Stimulated activated CD8-positive, alpha-beta memory T cell treated with anti-CD3 and anti-CD28 coated beads, Interleukin-2, amount 100 ng/mL, for 48 hours (primary cell): ENCODE measurements around the gene ZNF273.

ENCODE experiments used
- DNase-seq, 2 donors: peaks; one replicate each; pipeline ENCODE4 v3.0.0-alpha.2; 2020; ENCODE audit warnings: low read depth in 2 of 2

Gene ZNF273

DNA sequence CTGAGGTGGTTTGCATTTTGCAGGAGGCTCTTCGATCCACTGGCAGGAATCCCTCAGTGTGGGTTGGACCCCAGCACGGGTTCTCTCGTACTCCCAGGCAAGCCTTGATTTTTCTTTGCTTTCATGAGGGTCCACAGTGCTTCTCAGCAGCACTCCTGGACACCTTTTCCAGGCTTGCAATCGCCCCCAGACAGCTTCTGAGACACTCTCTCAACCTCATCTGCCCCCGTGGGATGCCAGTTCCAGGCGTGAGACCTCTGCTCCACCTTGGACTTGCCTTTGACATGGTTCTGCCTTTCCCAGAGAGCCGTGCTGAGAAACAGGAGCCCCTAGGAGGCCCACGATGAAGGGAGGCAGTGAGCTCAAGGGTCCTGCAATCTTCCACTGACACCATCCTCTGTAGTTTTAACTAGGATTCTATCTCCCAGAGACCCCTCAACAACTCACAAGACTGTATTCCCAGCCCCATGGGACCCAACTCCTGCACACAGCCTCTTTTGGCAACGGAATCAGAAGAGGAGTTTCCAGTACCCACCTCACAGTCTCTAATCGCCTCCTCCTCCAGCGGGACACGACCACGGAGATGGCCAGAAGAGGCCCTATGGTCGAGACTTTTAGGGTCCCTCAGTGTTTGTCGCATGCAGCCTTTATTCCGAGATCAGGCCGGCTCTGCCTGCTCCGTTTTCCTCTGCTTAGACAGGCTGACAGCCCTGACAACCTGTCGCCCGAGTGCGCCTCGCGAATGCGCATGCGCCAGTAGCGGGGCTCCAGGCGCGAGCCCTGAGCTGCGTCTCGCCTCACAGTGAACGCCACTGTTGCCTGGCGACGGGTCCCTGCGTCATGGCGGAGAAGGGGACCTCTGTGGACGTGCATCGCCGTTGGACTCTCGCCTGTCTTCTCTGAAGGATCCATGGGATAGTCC is 26.0 kb upstream of the ZNF273 start:
- DNase-seq: peak; percentile 49 to 62

DNA sequence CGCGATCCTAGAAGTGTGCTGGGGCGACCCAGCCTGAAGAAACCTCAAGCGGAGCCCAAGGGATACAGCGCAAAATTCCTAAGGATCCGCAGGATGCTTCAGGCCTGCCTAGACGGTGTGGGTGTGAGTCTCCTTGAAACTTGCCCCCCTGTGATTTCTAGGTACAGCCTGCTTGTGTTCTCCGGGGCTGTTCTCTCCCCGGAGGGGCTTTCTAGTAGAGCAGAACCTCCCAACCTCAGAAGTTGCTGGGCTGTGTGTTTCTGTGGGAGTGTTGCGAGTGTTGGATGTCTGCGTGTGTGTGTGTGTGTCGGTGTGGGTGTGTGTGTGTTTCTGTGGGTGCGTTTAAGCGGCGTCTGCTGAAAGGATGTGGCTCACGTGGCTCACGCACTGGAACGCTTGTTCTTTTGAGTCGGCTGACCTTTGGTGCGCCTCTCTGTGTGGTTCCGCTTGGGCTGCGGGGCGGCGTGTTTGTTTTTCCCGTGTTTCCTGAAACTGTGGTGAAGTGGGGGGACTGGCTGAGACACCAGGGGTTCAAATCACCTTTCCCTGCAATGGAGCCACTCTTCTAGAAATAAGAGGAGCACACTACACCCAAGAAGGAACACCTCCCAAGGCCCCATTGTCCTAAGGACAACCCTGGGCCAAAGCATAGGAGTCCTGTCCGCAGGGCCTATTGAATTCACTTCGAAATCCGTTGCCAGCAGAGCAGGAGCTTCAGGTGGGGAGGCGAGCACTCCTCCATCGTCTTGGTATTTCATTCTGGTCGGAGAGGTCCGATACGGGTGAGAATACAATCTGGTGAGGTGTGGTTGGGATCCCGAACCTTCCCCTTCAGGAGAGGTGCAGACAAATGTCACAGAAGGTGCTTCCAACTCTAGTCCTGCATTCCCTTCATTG is 25.1 kb upstream of the ZNF273 start:
- DNase-seq: no peak

DNA sequence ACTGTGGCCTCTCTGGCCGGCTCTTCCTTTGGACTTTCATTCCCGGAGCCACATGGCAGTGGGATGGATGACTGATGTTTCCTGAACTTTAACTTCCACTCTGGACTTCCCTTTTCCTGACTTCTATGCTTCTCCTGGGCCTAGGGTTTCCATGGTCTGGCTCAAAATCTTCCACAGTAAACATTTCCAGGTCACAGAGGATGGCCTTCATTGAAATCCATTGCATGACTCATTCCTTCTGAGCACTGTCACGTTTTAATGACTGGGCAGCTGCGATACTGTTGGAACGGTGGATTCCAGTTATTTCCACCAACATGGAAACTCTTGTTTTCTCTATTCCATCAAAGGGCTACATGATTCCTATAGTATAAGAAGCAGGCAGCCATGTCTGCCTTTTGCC is 24.4 kb upstream of the ZNF273 start:
- DNase-seq: no peak

DNA sequence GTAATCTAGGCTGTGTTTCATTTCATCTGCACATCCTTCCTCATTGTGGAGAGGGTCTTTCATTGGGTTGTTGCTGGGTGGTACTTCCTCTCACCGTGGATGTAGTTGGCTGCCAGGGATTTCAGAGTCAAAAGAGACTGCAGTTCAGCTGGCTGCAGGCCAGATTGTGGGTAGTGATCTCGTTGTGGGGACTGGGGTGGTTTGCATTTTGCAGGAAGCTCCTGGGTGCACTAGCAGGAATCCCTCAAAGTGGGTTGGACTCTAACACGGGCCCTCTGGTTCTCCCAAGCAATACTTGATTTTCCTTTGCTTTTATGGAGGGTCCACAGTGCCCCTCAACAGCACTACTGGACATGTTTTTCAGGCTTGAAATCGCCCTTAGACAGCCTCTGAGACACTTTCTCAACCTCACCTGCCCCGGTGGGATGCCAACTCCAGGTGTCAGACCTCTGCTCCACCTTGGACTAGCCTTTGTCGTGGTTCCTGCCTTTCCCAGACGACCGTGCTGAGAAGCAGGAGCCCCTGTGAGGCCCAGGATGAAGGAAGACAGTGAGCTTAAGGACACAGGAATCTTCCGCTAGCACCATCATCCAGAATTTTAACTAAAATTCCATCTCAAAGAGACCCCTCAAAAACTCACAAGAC is 23.9 kb upstream of the ZNF273 start:
- no peak for DNase-seq

DNA sequence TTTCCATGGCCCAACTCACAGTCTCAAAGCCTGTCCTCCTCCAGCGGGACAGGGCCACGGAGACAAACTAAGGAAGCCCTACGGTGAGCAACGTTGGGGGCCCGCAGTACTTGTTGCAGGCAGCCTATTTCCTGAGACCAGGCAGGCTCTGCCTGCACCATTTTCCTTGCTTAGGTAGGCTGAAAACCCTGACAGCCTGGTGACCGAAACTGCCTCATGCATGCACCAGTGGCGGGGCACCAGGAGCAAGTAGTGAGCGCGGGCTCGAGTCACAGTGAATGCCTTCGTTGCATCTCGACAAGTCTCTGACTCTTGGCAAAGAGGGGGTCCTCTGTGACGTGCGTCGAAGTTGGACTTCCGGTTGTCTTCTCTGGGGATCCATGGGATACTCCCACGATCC is 23.3 kb upstream of the ZNF273 start:
- DNase-seq: no peak

DNA sequence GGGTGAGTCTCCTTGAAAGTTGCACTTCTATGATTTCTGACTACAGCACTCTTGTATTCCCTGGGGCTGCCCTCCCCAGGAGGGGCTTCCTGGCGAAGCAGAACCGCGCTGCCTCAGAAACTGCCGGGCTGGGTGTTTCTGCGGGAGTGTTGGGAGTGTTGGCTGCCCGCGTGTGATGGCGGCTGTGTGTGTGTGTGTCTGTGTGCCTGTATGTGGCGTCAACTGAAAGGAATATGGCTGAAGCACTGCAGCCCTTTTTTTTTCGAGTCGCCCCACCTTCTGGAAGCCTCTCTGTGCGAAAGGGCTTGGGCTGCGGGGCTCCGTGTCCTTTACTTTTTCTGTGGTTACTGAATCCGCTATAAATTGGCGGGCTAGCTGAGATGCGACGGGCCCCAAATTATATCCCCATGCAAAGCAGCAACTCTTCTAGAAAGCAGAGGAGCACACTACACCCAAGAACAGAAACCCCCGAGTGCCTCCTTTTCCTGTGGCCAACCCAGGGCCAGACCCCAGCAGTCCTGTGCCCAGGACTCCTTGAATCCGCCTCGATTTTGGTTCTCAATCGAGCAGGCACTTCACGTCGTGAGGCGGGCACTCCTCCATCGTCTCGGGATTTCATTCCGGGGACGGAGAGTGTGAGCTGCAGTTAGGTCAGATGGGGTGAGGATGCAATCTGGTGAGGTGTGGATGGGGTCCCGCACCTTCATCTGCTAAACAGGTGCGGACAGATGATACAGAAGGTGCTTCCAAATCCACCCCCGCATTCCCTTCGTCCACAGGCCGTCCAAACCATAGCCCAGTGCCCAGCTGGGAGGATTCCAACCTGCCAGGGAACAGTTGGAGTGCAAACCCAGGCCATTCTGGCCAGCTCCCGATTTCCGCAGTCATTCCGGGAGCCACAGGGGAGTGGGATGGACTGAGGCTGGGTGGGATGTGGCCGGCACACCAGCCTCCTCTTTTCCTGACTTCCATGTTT is 22.5 kb upstream of the ZNF273 start:
- no peak for DNase-seq

DNA sequence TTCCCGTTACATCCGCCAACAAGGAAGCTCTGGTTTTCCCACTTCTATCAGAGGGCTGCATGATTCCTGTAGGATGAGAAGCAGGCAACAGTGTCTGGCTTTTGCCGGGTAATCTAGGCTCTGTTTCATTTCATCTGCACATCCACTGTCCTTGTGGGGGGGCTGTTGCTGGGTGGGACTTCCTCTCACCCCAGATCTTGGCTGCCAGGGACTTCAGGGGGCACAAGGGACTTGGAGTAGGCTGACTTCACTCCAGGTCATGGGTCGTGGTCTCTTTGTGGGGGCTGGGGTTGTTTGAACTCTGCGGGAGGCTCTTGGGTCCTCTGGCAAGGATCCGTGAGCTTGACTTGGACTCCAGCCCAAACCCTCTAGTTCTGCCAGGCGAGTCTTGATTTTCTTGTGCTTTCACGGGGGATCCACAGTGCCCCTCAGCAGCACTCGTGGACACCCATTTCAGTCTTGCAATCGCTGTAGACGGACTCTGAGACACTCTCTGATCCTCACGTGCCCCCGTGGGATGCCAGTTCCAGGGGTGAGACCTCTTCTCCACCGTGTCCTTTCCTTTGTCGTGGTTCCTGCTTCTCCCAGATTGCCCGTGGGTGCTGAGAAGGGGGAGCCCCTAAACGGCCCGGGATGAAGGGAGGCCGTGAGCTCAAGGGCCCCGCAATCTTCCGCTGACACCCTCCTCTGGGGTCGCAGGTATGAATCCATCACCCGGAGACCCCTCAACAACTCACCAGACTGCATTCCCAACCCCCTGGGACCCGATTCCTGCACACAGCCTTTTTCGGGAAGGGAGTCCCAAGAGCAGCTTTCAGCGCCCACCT is 21.4 kb upstream of the ZNF273 start:
- no peak for DNase-seq

DNA sequence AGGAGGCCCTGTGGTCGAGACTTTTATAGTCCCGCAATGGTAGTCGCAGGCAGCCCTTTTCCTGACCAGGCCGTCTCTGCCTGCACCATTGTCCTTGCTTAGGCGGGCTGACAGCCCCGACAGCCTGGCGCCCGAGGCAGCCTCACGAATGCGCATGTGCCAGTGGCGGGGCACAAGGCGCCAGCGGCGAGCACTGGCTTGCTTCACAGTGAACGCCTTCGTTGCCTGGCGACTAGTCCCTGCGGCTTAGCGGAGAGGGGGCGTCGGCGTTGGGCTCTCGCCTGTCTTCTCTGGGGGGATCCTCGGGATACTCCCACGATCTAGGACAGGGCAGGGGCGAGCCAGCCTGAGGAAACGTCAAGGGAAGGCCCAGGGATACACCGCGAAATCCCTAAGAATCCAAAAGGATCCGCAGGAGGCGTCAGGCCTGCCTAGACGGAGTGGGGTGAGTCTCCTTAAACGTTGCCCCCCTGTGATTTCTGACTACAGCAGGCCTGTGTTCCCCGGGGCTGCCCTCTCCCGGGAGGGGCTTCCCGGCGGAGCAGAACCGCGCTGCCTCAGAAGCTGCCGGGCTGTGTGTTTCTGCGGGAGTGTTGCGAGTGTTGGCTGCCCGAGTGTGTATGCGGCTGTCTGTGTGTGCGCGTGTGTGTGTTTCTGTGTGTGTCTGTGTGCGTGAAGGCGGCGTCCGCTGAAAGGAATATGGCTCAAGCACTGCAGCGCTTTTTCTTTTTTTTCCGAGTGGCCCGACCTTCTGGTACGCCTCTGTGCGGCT is 20.5 kb upstream of the ZNF273 start:
- DNase-seq: peak in 1 of 2 donors; percentile 26

DNA sequence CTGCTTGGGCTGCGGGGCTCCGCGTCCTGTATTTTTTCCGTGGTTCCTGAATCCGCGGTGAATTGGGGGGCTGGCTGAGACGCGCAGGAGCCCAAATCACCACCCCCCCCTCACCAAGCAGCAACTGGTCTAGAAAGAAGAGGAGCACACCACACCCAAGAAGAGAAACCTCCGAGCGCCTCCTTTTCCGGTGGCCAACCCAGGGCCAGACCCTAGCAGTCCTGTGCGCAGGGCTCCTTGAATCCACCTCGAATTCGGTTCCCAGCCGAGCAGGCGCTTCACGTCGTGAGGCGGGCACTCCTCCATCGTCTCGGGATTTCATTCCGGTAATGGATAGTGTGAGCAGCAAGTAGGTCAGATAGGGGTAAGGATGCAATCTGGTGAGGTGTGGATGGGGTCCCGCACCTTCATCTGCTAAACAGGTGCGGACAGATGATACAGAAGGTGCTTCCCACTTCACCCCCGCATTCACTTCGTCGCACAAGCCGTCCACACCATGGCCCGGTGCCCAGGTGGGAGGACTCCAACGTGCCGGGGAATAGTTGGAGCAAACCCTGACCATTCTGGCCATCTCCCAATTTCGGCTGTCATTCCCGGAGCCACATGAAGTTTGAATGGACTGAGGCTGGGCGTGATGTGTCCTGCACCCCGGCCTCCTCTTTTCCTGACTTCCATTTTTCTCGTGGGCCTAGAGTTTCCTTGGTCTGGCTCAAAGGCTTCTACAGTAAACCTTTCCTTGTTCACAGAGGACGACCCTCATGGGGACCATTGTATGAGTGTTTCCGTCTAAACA is 19.8 kb upstream of the ZNF273 start:
- no peak for DNase-seq

DNA sequence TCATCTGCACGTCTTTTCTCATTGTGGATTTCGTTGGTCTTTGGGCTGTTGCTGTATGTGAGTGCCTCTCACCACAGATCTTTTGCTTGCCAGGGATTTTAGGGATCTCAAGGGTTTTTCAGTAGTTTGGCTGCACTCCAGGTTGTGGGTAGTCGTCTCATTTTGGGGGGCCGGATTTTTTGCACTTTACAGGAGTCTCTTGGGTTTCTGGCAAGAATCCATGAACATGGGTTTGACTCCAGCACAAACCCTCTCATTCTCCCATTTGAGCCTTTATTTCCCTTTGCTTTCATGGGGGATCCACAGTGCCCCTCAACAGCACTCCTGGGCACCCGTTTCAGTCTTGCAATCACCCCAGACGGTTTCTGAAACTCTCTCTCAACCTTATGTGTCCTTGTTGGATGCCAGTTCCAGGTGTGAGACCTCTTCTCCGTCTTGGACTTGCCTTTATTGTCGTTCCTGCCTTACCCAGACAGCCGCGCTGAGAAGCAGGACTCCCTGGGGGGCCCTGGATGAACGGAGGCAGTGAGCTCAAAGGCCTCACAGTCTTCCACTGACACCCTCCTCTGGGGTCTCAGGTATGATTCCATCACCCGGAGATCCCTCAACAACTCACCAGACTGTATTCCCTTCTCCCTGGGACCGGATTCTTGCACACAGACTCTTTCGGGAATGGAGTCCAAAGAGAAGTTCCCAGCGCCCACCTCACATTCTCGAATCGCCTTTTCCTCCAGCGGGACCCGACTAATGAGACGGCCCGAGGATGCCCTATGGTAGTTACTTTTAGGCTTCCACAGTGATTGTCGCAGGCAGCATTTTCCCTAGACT is 18.8 kb upstream of the ZNF273 start:
- DNase-seq: no peak

DNA sequence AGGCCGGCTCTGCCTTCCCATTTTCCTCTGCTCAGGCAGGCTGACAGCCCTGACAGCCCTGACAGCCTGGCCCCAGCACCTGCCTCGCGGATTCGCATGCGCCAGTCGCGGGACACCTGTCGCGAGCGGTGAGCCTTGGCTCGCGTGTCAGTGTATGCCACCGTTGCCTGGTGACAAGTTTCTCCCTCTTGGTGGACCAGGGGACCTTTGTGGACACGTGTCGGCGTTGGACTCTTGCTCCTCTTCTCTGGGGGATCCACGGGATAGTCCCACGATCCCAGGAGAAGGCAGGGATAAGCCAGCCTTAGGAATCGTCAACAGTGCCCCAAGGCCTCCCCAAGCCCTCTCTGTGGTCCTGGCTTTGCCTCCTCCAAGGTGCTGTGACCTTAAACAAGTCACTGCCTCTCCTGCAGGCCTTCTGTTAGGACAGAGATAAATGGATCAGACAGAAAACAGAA is 18.1 kb upstream of the ZNF273 start:
- no peak for DNase-seq

DNA sequence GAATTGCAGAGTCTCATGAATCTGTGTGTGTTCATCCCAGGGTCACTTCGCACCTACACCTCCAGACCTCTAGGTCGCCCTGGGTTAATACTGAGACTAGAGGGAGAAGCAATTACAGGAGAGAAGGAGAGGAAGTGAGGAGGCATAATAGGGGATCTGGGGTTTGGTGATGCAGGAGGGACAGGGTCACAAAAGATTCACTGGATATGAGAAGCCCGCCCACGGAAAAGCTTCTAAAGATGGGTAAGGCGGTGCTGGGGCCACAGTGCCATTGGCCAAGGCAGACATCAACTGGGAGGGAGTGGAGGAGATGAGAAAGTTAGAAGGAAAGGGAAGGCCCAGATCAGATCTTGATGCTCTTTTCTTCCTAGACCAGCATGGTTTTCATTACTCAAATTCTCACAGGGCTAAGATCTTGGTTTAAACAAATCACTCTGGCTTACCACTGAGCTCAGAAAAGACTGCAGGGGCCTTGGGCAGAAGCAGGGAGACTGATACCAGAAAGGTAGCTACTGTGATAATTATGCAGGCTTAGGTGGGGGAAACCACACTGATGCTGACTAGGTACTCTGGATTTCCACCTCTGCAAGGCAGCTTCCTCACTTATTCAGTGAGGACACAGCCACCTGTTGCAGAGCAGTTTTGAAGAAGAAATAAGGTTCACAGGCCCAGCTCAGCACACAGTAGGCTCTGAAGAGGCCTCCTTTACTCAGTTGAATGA is 17.4 kb upstream of the ZNF273 start:
- no peak for DNase-seq

DNA sequence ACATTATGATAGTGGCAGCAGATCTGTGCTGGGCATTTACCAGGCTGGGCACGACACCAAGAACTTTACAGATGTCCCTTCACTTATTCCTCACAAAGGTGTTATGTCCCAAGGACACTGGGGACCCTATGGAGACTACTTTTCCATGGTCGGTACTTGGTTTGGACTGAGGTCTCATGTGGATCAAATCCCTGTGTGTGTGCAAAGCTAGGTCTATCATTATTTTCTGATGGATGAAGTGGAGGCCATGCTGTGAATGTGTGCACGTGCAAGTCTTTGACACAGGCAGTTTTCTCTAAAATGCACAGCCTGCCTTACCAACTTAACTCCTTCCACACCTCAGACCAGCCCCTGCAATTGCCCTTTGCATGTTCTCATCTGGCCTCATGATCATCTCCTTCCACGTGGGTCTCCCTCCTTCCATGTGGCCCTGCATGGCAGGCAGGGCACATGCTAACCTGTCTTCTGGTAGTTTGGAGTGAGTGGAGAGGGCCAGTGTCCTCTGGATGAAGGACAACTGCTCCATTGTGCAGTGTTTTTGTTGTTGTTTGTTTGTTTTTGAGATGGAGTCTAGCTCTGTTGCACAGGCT is 16.0 kb upstream of the ZNF273 start:
- DNase-seq: no peak

DNA sequence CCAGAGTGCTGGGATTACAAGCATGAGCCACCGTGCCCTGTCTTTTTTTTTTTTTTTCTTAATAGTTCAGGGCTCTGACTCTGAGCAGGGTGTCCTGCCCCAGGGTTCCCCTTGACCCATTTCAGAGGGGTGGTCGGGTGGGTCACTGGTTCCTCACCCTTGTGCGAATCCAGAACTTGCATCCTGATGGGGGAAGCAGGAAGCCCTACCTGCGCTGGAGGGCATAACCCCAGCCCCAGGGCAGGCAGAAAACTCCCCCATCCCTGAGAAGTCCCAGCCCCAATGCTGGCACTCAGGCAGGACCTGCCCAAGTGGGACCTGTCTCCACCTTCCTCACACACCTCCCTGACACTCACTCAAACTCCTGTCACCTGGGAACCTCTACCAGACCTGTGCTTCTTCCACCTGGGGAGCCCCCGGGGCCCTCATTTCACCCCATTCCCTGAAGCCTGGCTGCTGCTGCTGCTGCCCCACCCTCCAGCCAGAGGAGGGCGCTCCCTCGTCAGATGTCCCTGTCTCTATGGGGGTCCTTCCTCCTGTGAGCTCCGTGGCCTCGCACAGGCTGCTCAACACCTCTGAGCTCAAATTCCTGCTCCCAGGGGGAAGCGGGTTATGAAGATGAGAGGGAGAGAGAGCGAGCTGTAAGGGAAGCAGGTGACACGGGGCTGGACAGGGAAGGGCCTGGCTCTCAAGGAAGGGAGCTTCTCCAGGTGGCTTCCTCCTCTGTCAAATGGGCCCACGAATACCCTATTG is 15.1 kb upstream of the ZNF273 start:
- peak; percentile 34 to 36 for DNase-seq

DNA sequence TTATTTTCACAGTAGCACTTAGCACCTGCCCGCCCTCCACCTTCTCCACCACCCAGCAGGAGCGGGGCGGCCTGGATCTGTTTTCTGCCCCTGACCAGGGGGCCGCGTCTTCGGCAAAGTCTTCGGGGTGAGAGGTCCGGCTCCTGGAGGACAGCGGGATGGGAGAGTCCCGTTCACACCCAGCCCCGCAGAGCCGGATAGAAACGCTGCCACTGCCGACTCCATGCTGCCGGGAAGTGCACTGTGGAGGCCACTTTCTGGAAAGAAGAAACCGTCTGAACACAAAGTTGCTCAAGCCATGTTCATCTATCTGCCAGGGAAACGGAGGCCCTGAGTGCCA is 14.5 kb upstream of the ZNF273 start:
- no peak for DNase-seq
